Esophagus squamous epithelium (tissue), 5 donors: ENCODE results near the gene ASB2. TPM values are rescaled to one million over a fixed set of nuclear protein-coding genes. Genes with fewer than 3 reads are reported as not detected.

ENCODE experiments used
- DNase-seq: peaks from one replicate; lab custom pipeline; 2025; lab: John Stamatoyannopoulos, UW
- H3K27ac ChIP-seq, 4 donors: fragments of 200-600 bp; sonication (generic); one replicate each; pipeline ENCODE4 v1.5.1; 2016 to 2019; ENCODE audit warnings: mild to moderate bottlenecking in 1 of 4
- H3K27me3 ChIP-seq, 4 donors: fragments of 200-600 bp; sonication (generic); 1 replicate in 3 of 4; 2 replicates in 1 of 4; pipeline versions ENCODE4 v1.5.1 to v1.6.0; 2017 to 2021; ENCODE audit warnings: antibody characterized with exemption in 1 of 4
- H3K36me3 ChIP-seq, 3 donors: fragments of 200-600 bp; sonication (generic); one replicate each; pipeline ENCODE4 v1.5.1; 2016 to 2019
- H3K4me1 ChIP-seq, 3 donors: fragments of 200-600 bp; sonication (generic); one replicate each; pipeline ENCODE4 v1.5.1; 2017 to 2019
- H3K4me3 ChIP-seq, 4 donors: fragments of 200-600 bp; sonication (generic); 1 replicate in 3 of 4; 2 replicates in 1 of 4; pipeline ENCODE4 v1.5.1; 2016 to 2019; ENCODE audit warnings: mild to moderate bottlenecking in 2 of 4, moderate library complexity in 1 of 4
- H3K9me3 ChIP-seq, 3 donors: fragments of 200-600 bp; sonication (generic); one replicate each; pipeline ENCODE4 v1.5.1; 2016 to 2019
- CTCF ChIP-seq, 6 experiments: fragments of 450-650 bp in 4 of 6; fragments of 200-600 bp in 2 of 6; sonication (generic) in 2 of 6; IDR thresholded peaks; one replicate each; pipeline ENCODE4 v1.5.1; 2016 to 2019; ENCODE audit warnings: antibody characterized with exemption in 6 of 6, mild to moderate bottlenecking in 4 of 6, moderate library complexity in 4 of 6
- POLR2A ChIP-seq, 4 donors: fragments of 450-650 bp; IDR thresholded peaks; one replicate each; pipeline ENCODE4 v1.6.1; 2017; ENCODE audit warnings: antibody characterized with exemption in 4 of 4, mild to moderate bottlenecking in 4 of 4, moderate library complexity in 3 of 4
- WGBS, 2 donors: methylation state at CpG; one replicate each; pipeline ENCODE4 v1.1.5; 2018; 5-methylcytosine and 5-hydroxymethylcytosine counted together
- intact Hi-C: fragments of 100-400 bp; cut with DNase I; formaldehyde crosslinking; loops from one replicate; pipeline ENCODE4 v1.15.0; 2022
- total RNA-seq, 4 donors: library from RNA; depleted of rRNA; stranded (reverse); fragments of >200 nt; gene quantifications; one replicate each; pipeline ENCODE4 v1.1.0, GENCODE V29; 2016
- donor health status: DM: yes; HTN: yes; CAD: no.

The ASB2 gene
- total RNA-seq, 4 donors from 2014 or later = 0.83 to 8.8 (median 3.7) TPM

- no peak for DNase-seq
- intact Hi-C loops = no loop called here
- 66 to 79% methylated on average over 4 of the region's 5 CpGs for WGBS, 2 donors
- Histone ChIP-seq H3K27ac (peak overlapping the region; percentile 57 to 85 (median 73)), H3K36me3 (no peaks in the 10 kb centered on the region), H3K4me1 (peaks cover 0 to 52% (median 11%) of the 10 kb centered on the region in 3 donors), H3K4me3 (no peak overlapping the region), H3K27me3 (peaks cover 0 to 12% (median 0%) of the 10 kb centered on the region in 4 donors), H3K9me3 (no peaks in the 10 kb centered on the region)
- no peak for TF ChIP-seq CTCF (IDR thresholded peaks at IDR 0.05)
Observed at GRCh38 chr14:93977171-93977570, 801 bp upstream of the ASB2 start.

- peak in 1 of 6 experiments; percentile 4 for TF ChIP-seq CTCF (IDR thresholded peaks at IDR 0.05)
- no peak for TF ChIP-seq POLR2A (IDR thresholded peaks at IDR 0.05)
- Histone ChIP-seq H3K27me3 (peaks cover 0 to 12% (median 0%) of the 10 kb centered on the region in 4 donors), H3K9me3 (no peaks in the 10 kb centered on the region), H3K27ac (peak overlapping the region; percentile 57 to 85 (median 73)), H3K4me1 (peaks cover 0 to 52% (median 10%) of the 10 kb centered on the region in 3 donors), H3K36me3 (no peaks in the 10 kb centered on the region), H3K4me3 (peak overlapping the region in 3 of 4 donors; percentile 26 to 57 (median 37))
- 45 to 63% methylated on average over 9 of the region's 9 CpGs for WGBS, 2 donors
- intact Hi-C loops = no loop called here
- no peak for DNase-seq
Observed at GRCh38 chr14:93975791-93976476, 436 bp downstream of the ASB2 start.

GRCh38 chr14:93974833-93975232 is 1.5 kb downstream of the ASB2 start:
- H3K4me3 ChIP-seq = peak overlapping the region in 3 of 4 donors; percentile 26 to 57 (median 37)
- no peak for TF ChIP-seq CTCF (IDR thresholded peaks at IDR 0.05)
- no peak for TF ChIP-seq POLR2A (IDR thresholded peaks at IDR 0.05)
- peaks cover 0 to 12% (median 0%) of the 10 kb centered on the region in 4 donors for H3K27me3 ChIP-seq
- no peaks in the 10 kb centered on the region for H3K9me3 ChIP-seq
- WGBS, 2 donors = 39% methylated on average over 3 of the region's 12 CpGs; no CpG with 5 or more reads in 1 of the 2 donors
- DNase-seq = no peak
- H3K27ac ChIP-seq = peak overlapping the region in 3 of 4 donors; percentile 64 to 85 (median 82)
- H3K4me1 ChIP-seq = peaks cover 0 to 57% (median 15%) of the 10 kb centered on the region in 3 donors
- no peaks in the 10 kb centered on the region for H3K36me3 ChIP-seq
- intact Hi-C loops = no loop called here

GRCh38 chr14:93974299-93974698 is 2.1 kb downstream of the ASB2 start:
- Histone ChIP-seq H3K4me3 (peak overlapping the region in 3 of 4 donors; percentile 26 to 57 (median 37)), H3K36me3 (no peaks in the 10 kb centered on the region), H3K27ac (peak overlapping the region in 3 of 4 donors; percentile 64 to 85 (median 82)), H3K4me1 (peaks cover 0 to 62% (median 20%) of the 10 kb centered on the region in 3 donors), H3K27me3 (peaks cover 0 to 12% (median 0%) of the 10 kb centered on the region in 4 donors), H3K9me3 (no peaks in the 10 kb centered on the region)
- intact Hi-C loops = no loop called here
- DNase-seq = no peak
- WGBS, 2 donors = 68 to 79% methylated on average over 4 to 6 of the region's 6 CpGs
- TF ChIP-seq POLR2A (IDR thresholded peaks at IDR 0.05) = no peak
- TF ChIP-seq CTCF (IDR thresholded peaks at IDR 0.05) = no peak

GRCh38 chr14:93973607-93974006 is 2.8 kb downstream of the ASB2 start:
- Histone ChIP-seq H3K36me3 (no peaks in the 10 kb centered on the region), H3K27me3 (peaks cover 0 to 12% (median 0%) of the 10 kb centered on the region in 4 donors), H3K4me1 (peaks cover 0 to 69% (median 24%) of the 10 kb centered on the region in 3 donors), H3K4me3 (peak overlapping the region in 1 of 4 donors; percentile 37), H3K9me3 (no peaks in the 10 kb centered on the region), H3K27ac (peak overlapping the region; percentile 1 to 85 (median 74))
- WGBS, 2 donors = 80 to 90% methylated on average over 1 to 2 of the region's 6 CpGs
- no peak for DNase-seq
- intact Hi-C loops = no loop called here
- TF ChIP-seq CTCF (IDR thresholded peaks at IDR 0.05) (no peak), POLR2A (IDR thresholded peaks at IDR 0.05) (no peak)
